NCI-H1694 treated with DMSO at 0.1 percent for 48 hours (cell line): Measurements from ENCODE around the gene LDAH.
"Not testable (repeated sequence)": the region's sequence is repeated elsewhere in the genome, so short reads cannot be mapped to it uniquely, and the experiment has no call there.

ENCODE experiments used
- DNase-seq: peaks from one replicate; lab custom pipeline; 2025; lab: John Stamatoyannopoulos, UW

LDAH gene

GRCh38 chr2:20822535-20823490 is at the start of gene LDAH:
Gene LDAH (minus strand): TSS chr2:20823101. CDS start chr2:20801463, 21,638 bp downstream.
- peak; percentile 96 for DNase-seq

DNA sequence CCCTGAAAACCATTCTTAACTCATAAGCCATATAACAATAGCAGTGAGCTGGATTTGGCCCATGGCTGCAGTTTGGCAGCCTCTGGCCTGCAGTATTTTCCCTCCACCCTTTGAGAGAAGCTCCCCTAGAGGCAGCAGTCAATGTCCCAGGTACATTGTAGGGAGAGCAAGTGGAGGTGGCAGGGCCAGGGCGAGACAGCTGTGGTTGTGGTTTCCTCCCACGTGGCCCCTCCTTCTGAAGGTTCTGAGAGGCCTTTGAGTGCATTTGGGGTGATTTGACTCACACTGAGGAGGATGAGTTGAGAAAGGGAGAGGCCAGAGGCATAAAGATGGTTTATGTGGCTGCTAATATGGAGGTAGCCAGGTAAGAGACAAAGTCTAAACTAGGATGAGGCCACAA is 45.5 kb upstream of the LDAH start:
- DNase-seq: no peak

- no peak for DNase-seq
Observed at GRCh38 chr2:20862850-20863249, 39.9 kb upstream of the LDAH start.

GRCh38 chr2:20855456-20855855 is 32.6 kb upstream of the LDAH start:
- DNase-seq: no peak

DNA sequence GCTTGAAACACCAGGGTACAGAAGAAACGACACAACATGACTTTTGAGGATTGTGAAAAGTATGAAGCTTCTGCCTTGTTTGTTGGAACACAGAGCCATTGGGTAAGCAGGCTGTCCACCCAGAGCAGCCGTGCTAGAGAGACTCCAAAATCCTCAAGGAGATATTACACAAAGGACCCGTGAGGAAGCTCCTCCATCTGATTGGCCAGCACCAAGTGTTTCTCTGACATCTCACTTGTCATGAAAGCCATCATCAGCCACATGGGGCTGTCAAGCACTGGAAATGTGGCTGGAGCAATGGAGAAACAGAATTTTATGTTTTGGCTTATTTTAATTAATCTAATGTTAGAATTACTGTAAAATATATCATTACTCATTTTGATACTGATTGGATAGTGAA is 29.8 kb upstream of the LDAH start:
- DNase-seq: no peak

DNA sequence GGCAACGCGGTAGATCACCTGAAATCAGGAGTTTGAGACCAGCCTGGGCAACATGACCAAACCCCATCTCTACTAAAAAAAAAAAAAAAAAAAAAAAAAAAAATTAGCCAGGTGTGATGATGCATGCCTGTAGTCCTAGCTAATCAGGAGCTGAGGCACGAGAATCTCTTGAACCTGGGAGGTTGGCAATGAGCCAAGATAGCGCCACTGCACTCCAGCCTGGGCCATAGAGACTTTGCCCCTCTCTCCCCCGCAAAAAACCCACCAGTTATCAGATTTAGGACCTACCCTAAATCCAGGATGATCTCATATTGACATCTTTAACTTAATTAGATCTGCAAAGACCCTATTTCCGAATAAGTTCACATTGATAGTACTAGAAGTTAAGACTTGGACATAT is 29.2 kb upstream of the LDAH start:
- DNase-seq: no peak

GRCh38 chr2:20844246-20844645 is 21.3 kb upstream of the LDAH start:
- no peak for DNase-seq

DNA sequence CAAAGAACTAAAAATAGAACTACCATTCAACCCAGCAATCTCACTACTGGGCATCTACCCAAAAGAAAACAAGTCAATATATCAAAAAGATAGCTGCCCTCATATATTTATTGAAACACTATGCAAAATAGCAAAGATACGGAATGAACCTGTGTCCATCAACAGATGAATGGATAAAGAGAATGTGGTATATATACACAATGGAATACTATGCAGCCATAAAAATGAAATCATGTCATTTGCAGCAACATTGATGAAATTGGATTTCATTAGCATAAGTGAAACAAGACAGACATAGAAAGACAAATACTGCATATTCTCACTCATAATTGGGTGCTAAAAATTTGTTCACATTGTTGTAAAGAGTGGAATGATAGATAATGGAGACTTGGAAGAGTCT is 16.2 kb upstream of the LDAH start:
- no peak for DNase-seq

DNA sequence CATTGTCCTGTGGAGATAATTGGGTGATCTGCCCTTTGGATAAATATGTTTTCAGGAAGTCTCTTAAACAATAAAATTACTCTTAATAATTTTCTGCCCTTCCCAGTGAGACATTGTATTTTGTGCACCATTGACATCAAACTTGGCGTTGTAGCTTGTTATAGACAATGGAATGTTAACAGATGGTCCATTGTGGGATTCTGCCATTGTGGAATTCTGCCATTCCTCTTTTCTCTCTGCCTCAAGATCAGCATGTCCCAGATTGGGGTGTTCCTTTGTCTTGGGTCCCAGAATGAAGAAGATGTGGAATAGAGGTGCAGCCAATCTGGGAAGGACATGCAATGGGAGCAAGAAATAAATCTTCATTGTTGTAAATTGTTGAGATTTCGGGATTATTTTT is 15.1 kb upstream of the LDAH start:
- DNase-seq: no peak

- no peak for DNase-seq
Observed at GRCh38 chr2:20836521-20836920, 13.6 kb upstream of the LDAH start.

DNA sequence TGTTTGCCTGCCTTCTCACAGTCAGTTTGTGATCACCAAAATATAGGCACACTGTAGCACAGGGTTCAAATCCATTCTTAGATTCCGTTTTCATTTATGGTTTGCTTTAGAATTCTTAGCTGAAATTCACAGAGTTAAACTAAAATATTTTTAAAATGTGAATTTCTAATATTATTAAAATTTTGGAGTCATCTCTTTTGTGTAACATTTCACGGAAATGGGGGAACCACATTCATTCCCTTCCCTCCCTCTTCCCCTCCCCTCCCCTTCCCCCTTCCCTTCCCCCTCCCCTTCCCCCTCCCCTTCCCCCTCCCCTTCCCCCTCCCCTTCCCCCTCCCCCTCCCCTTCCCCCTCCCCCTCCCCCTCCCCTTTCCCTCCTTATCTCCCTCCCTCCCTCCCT is 11.4 kb upstream of the LDAH start:
- no peak for DNase-seq

DNA sequence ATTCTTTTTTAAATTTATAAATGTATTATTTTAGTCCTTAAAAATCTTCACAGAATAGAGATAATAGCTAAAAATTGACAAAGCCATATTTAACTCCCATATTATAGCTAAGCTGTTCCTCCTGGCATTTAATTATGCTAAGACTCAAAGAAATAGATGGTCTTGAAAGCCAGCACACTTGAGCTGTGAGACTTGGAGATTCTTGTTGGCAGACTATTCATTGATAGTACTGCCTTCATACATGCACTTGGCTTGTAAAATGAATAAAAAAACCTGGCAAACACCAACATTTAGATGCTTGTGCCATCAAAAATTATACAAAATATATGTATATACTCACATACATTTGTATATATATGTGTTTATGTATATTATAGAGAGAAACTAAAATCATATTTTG is 9.7 kb upstream of the LDAH start:
- DNase-seq: no peak

GRCh38 chr2:20829861-20830260 is 7.0 kb upstream of the LDAH start:
- no peak for DNase-seq

DNA sequence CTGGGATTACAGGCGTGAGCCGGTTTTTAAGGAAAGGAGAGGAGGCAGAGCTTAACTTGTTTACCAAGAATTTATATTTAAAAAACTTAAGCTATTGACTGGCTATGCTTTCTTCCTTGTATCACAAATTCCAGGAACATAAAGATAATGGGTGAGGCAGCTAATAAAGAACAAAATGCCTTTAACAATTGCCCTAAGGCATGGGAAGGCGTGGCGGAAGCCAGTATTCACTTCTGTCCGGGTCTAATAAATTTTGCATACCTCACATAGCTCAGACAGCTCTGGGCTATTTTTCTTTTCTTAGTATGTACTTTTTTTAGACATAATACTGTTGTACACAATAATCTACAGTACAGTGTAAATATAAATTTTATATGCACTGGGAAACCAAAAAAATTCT is 1.0 kb upstream of the LDAH start:
- no peak for DNase-seq

DNA sequence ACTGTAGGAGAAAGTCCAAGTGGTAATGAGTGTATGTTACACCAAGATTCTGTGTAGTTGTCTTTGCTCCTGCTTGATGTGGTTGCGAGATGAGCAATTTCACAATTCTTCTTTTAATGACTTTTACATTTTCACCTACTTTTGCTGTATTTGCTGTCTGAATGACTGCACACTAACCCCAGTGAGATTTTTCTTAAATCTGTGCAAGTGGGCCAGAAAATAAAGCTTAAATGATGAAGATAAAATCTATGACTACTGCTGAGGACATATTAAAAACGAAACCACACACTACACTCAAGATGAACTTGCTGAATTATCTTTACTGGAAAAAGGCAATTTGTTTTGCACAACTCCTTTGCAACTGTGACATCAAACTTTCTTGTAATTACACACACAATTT is 4.1 kb downstream of the LDAH start:
- no peak for DNase-seq

- DNase-seq: no peak
Observed at GRCh38 chr2:20815216-20815615, 7.7 kb downstream of the LDAH start.

DNA sequence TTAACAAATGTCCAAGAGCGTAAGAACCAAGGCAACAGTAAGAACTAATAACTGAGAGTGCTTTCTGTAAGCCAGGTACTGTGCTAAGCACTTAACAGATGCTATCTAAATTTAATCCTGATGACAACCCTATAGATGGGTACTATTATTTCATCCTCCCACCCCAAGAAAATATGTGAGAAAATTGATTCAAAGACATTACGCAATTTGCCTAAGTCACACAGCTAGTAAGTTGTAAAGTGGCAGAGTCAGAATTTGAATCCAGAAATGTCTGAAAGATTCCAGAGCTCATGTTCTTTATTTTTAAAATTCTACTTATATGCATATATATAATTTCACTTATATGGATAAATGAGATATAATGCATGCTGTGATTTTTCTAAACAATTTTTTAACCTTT is 10.1 kb downstream of the LDAH start:
- no peak for DNase-seq

DNA sequence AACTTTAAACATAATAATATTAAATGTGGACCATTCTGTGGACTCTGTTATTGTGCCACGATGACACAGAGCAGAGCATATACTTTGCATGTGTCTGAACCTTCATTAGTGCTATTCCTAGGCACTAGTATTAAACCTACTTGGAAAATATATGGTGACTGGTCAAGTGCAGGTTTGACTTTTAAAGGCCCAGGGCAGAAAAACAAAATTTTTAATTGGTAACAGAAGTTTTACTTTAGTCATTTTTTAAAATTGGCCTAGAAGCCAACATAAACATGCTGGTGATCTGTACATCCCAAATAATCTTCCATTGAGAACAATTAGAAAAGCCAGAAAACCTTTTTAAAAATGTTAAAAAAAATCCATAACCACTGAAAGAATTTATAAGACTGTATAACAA is 16.6 kb downstream of the LDAH start:
- no peak for DNase-seq

GRCh38 chr2:20803974-20804373 is 18.9 kb downstream of the LDAH start:
- DNase-seq: no peak

DNA sequence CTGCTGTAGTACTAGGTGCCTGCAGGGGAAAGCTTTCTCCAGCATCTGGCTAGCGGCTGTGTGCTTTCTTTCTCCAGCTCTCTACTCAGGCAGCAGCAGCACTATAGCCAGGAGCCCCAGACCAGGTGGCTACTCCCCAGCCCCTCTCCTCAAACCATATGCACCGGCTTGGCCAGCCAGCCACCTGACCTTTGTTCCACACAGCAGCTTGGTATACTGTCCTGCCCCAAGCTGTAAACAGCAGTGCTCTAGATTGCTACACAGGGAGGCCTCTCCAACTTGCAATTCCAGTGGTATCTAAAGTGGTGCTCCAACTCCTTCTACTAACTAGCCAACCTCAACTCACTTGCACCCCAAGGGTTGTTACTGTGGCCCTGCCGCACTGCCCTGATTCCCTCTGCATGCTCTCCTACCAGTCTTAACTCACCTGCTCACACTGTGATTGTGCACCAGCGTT is 19.6 kb downstream of the LDAH start:
- no peak for DNase-seq

DNA sequence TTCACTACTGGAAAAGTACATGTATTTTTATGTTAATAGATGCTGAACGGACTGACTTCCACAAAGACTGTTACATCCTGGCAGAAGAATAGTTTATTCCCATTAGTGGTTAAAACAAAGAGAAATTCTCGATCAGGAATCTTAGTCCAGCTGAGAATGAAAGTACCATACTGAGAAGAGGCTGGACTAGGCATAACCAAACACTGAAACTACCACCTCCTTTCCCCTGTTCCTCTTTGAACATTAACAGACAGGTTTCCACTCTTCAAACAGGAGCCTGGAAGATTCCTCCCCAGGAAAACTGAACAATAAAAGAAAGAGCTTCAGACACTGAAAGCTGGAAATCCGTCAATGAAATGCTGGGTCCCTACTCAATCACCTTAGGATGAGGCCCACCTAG is 25.8 kb downstream of the LDAH start:
- DNase-seq: no peak

DNA sequence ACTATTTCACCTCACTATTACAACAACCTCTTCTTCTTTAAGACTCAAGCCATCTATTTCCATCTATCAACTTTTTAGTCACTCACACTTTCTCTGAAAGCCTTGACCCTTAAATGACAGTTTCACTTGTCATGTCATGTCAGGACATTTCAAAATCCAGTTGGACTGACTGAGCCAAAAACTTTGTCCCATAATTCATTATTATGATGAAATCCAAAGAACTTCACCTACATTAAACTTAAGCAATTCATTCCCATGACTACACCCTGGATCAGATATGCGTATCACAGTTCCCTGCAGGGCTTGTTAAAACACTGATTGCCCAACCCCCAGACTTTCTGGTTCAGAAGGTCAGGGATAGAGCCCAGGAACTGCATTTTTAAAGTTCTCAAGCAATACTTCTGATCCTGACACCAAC is 26.5 kb downstream of the LDAH start:
- no peak for DNase-seq

DNA sequence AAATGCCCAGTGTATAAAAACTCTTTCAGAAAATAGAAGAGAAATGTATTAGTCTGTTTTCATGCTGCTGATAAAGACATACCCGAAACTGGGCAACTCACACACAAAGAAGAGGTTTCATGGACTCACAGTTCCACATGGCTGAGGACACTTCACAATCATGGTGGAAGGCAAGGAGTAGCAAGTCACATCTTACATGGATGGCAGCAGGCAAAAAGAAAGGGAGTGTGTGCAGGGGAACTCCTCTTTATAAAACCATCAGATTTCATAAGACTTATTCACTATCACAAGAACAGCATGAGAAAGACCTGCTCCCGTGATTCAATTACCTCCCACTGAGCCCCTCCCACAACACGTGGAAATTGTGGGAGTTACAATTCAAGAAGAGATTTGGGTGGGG is 29.0 kb downstream of the LDAH start:
- not testable (repeated sequence) for DNase-seq
